Stimulated activated CD4-positive, alpha-beta T cell treated with anti-CD3 and anti-CD28 coated beads, Interleukin-12 subunit alpha, Interleukin-12 subunit beta, amount 100 ng/mL, for 4 hours (primary cell): ENCODE measurements around the gene E2F8.

ENCODE experiments used
- DNase-seq: peaks from one replicate; pipeline ENCODE4 v3.0.0-alpha.2; 2020

E2F8 gene

DNA sequence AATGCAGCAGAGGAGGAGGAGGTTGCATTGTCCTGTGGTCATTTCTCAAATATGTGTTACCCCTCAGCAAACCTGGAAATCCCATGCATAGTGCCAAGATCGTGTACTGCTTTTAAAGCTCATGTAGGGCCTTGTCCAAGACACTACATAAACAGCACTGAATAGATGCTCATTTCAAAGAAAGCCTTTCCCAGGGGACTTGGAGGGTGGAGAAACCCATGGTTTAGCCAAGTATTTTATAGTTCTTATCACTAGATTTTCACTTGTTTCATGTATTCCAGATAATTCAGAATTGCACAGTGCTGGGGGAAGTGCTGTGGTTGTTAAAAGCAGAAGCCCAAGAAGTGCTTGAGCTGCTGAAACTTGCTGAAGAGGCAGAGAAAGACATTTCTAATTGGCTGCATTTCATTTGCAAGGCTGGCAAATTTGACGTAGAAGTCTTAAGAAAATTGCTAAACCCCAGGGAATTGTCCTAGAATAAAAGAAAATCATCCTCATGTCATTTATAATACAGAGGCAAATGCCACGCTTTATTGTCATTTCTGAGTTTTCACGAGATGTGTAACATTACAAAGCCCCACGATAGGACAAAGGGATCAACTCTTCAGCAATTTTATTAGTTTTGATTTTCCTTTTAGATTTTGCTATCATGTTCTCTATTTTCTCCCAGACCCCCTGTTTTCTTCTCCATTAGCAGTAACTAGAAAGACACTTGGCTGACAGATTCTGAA is 59.0 kb downstream of the E2F8 start:
- DNase-seq, result no peak

DNA sequence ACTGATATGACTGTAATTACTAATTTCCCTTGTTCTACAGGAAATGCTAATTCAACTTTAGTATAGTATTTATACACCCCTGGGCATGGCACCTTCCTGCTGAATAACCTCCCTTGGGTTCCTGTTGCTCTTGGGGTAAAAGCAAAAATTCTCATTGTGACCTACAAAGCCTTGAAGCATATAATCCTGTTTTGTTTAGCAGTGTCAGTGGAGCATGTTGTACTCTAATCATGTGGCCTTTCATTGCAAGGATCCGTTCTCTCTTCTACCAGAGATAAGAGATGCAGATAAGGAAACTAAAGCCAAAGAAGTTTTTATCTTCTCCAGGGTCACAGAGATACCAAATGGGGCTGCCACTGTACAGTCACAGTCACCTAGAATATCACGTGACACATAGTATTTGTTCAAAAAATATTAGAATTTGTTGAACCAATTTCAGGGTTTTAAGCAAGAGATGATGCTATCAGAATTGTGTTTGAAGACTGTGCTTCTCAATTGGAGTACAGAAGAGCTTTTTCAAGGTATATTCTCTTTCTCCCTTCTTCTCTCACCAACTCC is 64.0 kb downstream of the E2F8 start:
- no peak for DNase-seq
